Duodenal mucosa (tissue), 2 donors: ENCODE results near the gene SLC31A1.
A peak's percentile ranks its signal among the peaks of the same experiment; 100 is the strongest.
"Not testable (repeated sequence)": the region's sequence is repeated elsewhere in the genome, so short reads cannot be mapped to it uniquely, and the experiment has no call there.

Experiments used
- H3K27ac ChIP-seq: one replicate; pipeline ENCODE4 v1.7.0; 2013; ENCODE audit warnings: low read depth, low read length
- H3K27me3 ChIP-seq, 2 donors: one replicate each; pipeline ENCODE4 v1.7.0; 2013; ENCODE audit warnings: low read length in 2 of 2, control low read depth in 1 of 2; ENCODE audit not compliant: insufficient read depth in 2 of 2, control insufficient read depth in 1 of 2
- H3K36me3 ChIP-seq, 2 donors: one replicate each; pipeline ENCODE4 v1.7.0; 2013; ENCODE audit warnings: low read length in 2 of 2, control low read depth in 1 of 2; ENCODE audit not compliant: insufficient read depth in 2 of 2, control insufficient read depth in 1 of 2
- H3K4me1 ChIP-seq, 2 donors: one replicate each; pipeline ENCODE4 v1.7.0; 2013; ENCODE audit warnings: low read length in 2 of 2, control low read depth in 1 of 2; ENCODE audit not compliant: insufficient read depth in 2 of 2, control insufficient read depth in 1 of 2
- H3K4me3 ChIP-seq, 2 donors: one replicate each; pipeline ENCODE4 v1.7.0; 2013; ENCODE audit warnings: low read length in 2 of 2, low read depth in 1 of 2
- H3K9ac ChIP-seq, 2 donors: one replicate each; pipeline ENCODE4 v1.7.0; 2013; ENCODE audit warnings: low read length in 2 of 2, low read depth in 1 of 2
- H3K9me3 ChIP-seq, 2 donors: one replicate each; pipeline ENCODE4 v1.7.0; 2013; ENCODE audit warnings: low read length in 2 of 2, control low read depth in 1 of 2; ENCODE audit not compliant: control insufficient read depth in 1 of 2

The SLC31A1 gene

DNA sequence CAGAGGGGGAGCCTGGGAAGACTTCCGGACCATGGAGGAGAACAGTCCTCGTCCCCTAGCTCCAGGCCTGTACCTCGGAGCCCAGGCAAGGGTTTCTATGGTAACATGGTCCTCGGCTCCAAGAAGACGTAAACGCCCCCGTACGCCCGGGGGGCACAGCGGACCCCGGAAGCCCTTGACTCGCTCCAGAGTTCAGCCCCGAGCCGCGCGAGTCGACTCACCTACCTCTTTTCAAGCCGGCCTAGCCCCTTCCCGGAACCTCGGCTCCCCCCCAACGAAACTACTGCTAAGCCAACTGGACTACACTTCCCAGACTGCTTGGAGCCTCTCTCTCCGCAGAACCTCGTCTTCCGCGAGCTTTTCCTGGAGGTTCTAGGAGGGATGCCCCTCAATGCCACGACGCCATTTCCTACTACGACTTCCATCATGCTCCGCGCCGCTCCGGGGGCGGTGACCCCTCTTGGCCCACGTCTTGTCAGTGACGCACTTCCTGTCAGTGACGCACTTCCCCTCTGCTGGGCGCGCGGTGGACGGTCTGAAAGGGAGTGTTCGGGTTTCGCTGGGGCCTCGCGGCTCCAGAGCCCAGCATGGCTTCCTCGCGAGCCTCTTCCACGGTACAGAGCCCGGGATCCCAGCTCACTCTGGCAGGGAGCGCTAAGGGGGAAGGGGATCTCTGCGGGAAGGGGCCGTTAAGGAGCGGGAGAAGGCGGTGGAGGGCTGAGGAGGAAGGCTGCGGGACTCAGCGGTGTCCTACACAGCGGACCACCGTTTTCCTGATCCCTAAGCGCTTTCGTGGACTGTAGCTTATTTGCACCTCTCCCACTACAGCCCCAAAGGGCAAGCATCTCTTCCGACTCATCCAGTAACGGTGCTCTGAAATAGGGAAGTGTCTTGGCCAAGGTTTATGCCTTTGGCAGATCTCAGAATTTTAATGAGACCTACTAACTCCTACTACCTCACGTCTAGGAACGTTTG, 54.1 kb downstream of the SLC31A1 start, which contains the start of the genes CDC26 and PRPF4:
Gene CDC26, minus strand, starts transcription at position 416 of the 975 bp plus-strand sequence. CDS start 3,065 bp downstream, outside the sequence.
Gene PRPF4, plus strand, starts transcription at position 502 of the 975 bp plus-strand sequence. Its CDS starts 86 bp downstream, at position 588.
- H3K9ac ChIP-seq: peak within 1 kb of the TSS; percentile 94 to 97
- no peaks in the 10 kb centered on the region for H3K9me3 ChIP-seq
- peak within 1 kb of the TSS; percentile 90 to 93 for H3K4me3 ChIP-seq
- H3K36me3 ChIP-seq: peaks cover 17 to 44% of the 10 kb centered on the region in 2 donors
- H3K4me1 ChIP-seq: peaks cover 14 to 17% of the 10 kb centered on the region in 2 donors
- H3K27ac ChIP-seq: peak within 1 kb of the TSS; percentile 87
- no peaks in the 10 kb centered on the region for H3K27me3 ChIP-seq

DNA sequence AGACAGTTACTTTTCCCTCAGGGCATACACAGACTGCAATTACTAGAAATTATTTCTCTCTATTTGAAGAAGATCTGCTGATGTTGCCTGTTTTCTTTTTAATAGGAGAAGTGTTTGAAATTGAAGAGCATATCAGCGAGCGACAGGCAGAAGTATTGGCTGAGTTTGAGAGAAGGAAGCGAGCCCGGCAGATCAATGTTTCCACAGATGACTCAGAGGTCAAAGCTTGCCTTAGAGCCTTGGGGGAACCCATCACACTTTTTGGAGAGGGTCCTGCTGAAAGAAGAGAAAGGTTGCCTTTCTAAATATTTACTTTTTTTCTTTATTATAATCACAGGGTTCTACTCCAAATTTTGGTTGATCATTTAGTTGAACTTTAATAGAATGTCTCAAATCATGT, 57.5 kb downstream of the SLC31A1 start:
- Histone ChIP-seq H3K9me3 (no peaks in the 10 kb centered on the region), H3K4me3 (no peak overlapping the region), H3K36me3 (peaks cover 17 to 47% of the 10 kb centered on the region in 2 donors), H3K4me1 (peaks cover 11 to 15% of the 10 kb centered on the region in 2 donors), H3K9ac (peak overlapping the region in 1 of 2 donors; percentile 3), H3K27ac (no peak overlapping the region), H3K27me3 (no peaks in the 10 kb centered on the region)

DNA sequence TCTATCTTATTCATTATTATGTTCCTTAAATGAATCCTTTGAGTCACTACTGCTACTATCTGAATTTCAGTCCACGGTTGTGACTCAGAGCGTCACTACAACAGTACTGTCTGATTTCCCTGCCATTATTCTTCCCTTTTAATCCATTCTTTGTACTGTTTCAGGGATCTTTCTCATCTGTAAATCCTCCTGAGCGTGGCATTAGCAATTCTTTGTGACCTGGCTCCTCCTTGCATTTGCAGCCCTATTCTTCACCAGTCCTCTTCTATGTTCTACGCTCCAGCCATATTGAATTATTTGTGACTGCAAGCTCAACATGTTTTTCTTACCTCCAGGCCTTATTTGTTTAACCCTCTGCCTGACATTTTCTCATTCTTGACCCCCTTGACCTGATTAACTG, 60.0 kb downstream of the SLC31A1 start:
- no peak overlapping the region for H3K9ac ChIP-seq
- no peak overlapping the region for H3K4me3 ChIP-seq
- H3K27me3 ChIP-seq: no peaks in the 10 kb centered on the region
- peaks cover 32 to 68% of the 10 kb centered on the region in 2 donors for H3K36me3 ChIP-seq
- no peak overlapping the region for H3K27ac ChIP-seq
- no peaks in the 10 kb centered on the region for H3K9me3 ChIP-seq
- peaks cover 2 to 6% of the 10 kb centered on the region in 2 donors for H3K4me1 ChIP-seq

DNA sequence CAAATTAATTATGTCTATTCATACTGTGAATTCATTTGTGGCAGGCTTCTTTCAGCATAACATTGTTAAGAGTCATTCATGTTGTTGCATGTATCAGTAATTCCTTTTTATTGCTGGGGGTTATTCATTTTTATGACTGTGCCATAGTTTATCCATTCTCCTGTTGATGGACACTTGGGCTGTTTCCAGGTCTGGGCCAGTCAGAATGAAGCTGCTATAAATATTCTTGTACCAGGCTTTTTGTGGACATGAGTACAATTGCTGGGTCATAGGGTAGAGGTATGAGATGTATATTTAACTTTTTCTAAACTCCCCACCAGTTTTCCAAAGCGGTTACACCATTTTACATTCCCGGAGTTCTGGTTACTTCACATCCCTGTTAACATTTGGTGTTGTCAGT, 67.7 kb downstream of the SLC31A1 start:
- H3K9me3 ChIP-seq: no peaks in the 10 kb centered on the region
- H3K9ac ChIP-seq: no peak overlapping the region
- H3K36me3 ChIP-seq: peaks cover 54 to 86% of the 10 kb centered on the region in 2 donors
- H3K27ac ChIP-seq: no peak overlapping the region
- peaks cover 5 to 11% of the 10 kb centered on the region in 2 donors for H3K4me1 ChIP-seq
- H3K27me3 ChIP-seq: no peaks in the 10 kb centered on the region
- no peak overlapping the region for H3K4me3 ChIP-seq

GRCh38 chr9:113290052-113290607, 68.8 kb downstream of the SLC31A1 start:
- Histone ChIP-seq H3K36me3 (peaks cover 45 to 76% of the 10 kb centered on the region in 2 donors), H3K9ac (no peak overlapping the region), H3K27ac (no peak overlapping the region), H3K27me3 (no peaks in the 10 kb centered on the region), H3K4me3 (no peak overlapping the region), H3K4me1 (peaks cover 5 to 11% of the 10 kb centered on the region in 2 donors), H3K9me3 (no peaks in the 10 kb centered on the region)

GRCh38 chr9:113293285-113293878, 72.0 kb downstream of the SLC31A1 start:
- Histone ChIP-seq H3K9me3 (no peaks in the 10 kb centered on the region), H3K36me3 (peaks cover 30 to 49% of the 10 kb centered on the region in 2 donors), H3K4me1 (peaks cover 5 to 11% of the 10 kb centered on the region in 2 donors), H3K4me3 (no peak overlapping the region), H3K9ac (no peak overlapping the region), H3K27ac (no peak overlapping the region), H3K27me3 (no peaks in the 10 kb centered on the region)

- H3K9ac ChIP-seq: not testable (repeated sequence)
Measured at GRCh38 chr9:113296247-113296646, 74.9 kb downstream of the SLC31A1 start.

GRCh38 chr9:113296796-113297558, 75.6 kb downstream of the SLC31A1 start:
- no peaks in the 10 kb centered on the region for H3K27me3 ChIP-seq
- H3K36me3 ChIP-seq: peaks cover 6 to 14% of the 10 kb centered on the region in 2 donors
- no peak overlapping the region for H3K9ac ChIP-seq
- H3K4me3 ChIP-seq: no peak overlapping the region
- no peaks in the 10 kb centered on the region for H3K9me3 ChIP-seq
- peaks cover 13 to 19% of the 10 kb centered on the region in 2 donors for H3K4me1 ChIP-seq
- H3K27ac ChIP-seq: no peak overlapping the region

More at GRCh38 chr9:113296247-113296646, 74.9 kb downstream of the SLC31A1 start:
- H3K9me3 ChIP-seq, H3K4me3 ChIP-seq, H3K27ac ChIP-seq, H3K27me3 ChIP-seq: not testable (repeated sequence)
- Histone ChIP-seq H3K4me1 (peaks cover 13 to 19% of the 10 kb centered on the region in 2 donors), H3K36me3 (peaks cover 13 to 21% of the 10 kb centered on the region in 2 donors)

DNA sequence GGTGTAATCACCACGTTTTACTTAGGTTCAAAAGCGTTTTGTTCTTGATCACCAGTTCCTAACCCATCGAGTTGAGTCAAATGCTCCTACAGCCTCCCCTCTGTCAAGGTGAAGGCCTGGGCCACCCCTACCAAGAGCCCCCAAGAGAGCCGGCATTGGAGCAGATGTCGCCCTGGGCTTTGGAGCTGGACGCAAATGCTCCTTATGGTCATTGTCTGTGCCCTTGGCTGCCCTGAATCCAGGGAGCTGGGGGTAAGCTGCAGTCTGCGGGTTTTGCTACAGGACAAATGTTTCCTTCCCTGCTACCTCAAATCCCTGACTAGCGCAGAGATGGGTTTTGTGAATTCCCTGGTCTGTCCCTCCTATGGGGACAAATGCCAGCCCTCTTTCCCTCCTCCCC, 77.0 kb downstream of the SLC31A1 start:
- no peaks in the 10 kb centered on the region for H3K9me3 ChIP-seq
- H3K36me3 ChIP-seq: peaks cover 0 to under 1% of the 10 kb centered on the region in 2 donors
- no peaks in the 10 kb centered on the region for H3K27me3 ChIP-seq
- no peak overlapping the region for H3K9ac ChIP-seq
- no peak overlapping the region for H3K4me3 ChIP-seq
- peaks cover 25 to 26% of the 10 kb centered on the region in 2 donors for H3K4me1 ChIP-seq
- no peak overlapping the region for H3K27ac ChIP-seq
